GM12878 (cell line): Measurements from ENCODE around the gene CYS1. TPM values are rescaled to one million over a fixed set of nuclear protein-coding genes. Genes with fewer than 3 reads are reported as not detected.

ENCODE experiments used
- HDAC6 ChIP-seq: fragments of 200-600 bp; sonication (generic); IDR thresholded peaks from one replicate; pipeline ENCODE4 v1.8.0; 2017; ENCODE audit warnings: antibody characterized with exemption; ENCODE audit not compliant: unreplicated experiment
- KDM1A ChIP-seq: fragments of 200-600 bp; sonication (generic); IDR thresholded peaks from 2 replicates; pipeline ENCODE4 v1.6.1; 2016; ENCODE audit warnings: borderline replicate concordance
- POU2F2 ChIP-seq: IDR thresholded peaks from 3 replicates; pipeline ENCODE4 v1.6.1; 2011; ENCODE audit warnings: low read depth, mild to moderate bottlenecking, low read length, borderline replicate concordance
- ZBTB40 ChIP-seq: fragments of 450-650 bp; IDR thresholded peaks from 2 replicates; pipeline ENCODE4 v1.6.1; 2016; ENCODE audit warnings: mild to moderate bottlenecking, moderate library complexity, borderline replicate concordance
- polyA plus RNA-seq, 11 experiments: library from polyadenylated mRNA; depleted of rRNA in 4 of 11; unstranded in 6 of 11; stranded (reverse) in 5 of 11; fragments of >200 nt; fragmentation: Nextera tagmentation in 4 of 11; fragmentation: Illumina TruSeq in 1 of 11; extraction: Ambion mirVana in 4 of 11; extraction: Trizol in 1 of 11; gene quantifications; 1 replicate in 1 of 11; 2 replicates in 10 of 11; pipeline versions ENCODE4 v1.2.1 to v1.2.3, GENCODE V29; 2011 to 2016; ENCODE audit warnings: inconsistent platforms in 2 of 11, missing spikeins in 2 of 11, low read depth in 1 of 11
- total RNA-seq, 4 experiments: library from RNA; depleted of rRNA in 3 of 4; stranded (reverse); fragments of >200 nt in 3 of 4; fragmentation: Illumina TruSeq in 1 of 4; extraction: Trizol in 1 of 4; gene quantifications; 2 replicates each; pipeline versions ENCODE4 v1.2.1 to v1.2.3, GENCODE V29; 2013 to 2021

Gene CYS1
- total and polyA plus RNA-seq, 10 of the 15 experiments (the other 5 are each of a cell fraction or from before 2014, with no cell fraction given): 0.35 to 6.4 (median 2.5) TPM

GRCh38 chr2:10058251-10059015, 21.8 kb downstream of the CYS1 start (continued):
- TF ChIP-seq KDM1A: no peak
- no peak for TF ChIP-seq POU2F2
- TF ChIP-seq ZBTB40: no peak
- TF ChIP-seq HDAC6: no peak
